Mucosa of stomach (tissue), 1 donor: Measurements from ENCODE around the gene RPS6KC1.
"Not testable (repeated sequence)": the region's sequence is repeated elsewhere in the genome, so short reads cannot be mapped to it uniquely, and the experiment has no call there.

Experiments used
- H3K27me3 ChIP-seq: one replicate; pipeline ENCODE4 v1.7.0; 2013; ENCODE audit warnings: mild to moderate bottlenecking, low read length; ENCODE audit not compliant: control insufficient read depth, insufficient read depth
- H3K36me3 ChIP-seq: one replicate; pipeline ENCODE4 v1.7.0; 2013; ENCODE audit warnings: low read length; ENCODE audit not compliant: control insufficient read depth, insufficient read depth
- H3K4me1 ChIP-seq: one replicate; pipeline ENCODE4 v1.7.0; 2013; ENCODE audit warnings: mild to moderate bottlenecking, low read length; ENCODE audit not compliant: control insufficient read depth, insufficient read depth
- H3K4me3 ChIP-seq: one replicate; pipeline ENCODE4 v1.7.0; 2013; ENCODE audit warnings: low read length
- H3K9ac ChIP-seq: one replicate; pipeline ENCODE4 v1.7.0; 2013; ENCODE audit warnings: mild to moderate bottlenecking, low read length, moderate library complexity
- H3K9me3 ChIP-seq: one replicate; pipeline ENCODE4 v1.7.0; 2013; ENCODE audit warnings: mild to moderate bottlenecking, low read length, moderate library complexity; ENCODE audit not compliant: control insufficient read depth
- donor health status: Pancreatic carcinoma.

The RPS6KC1 gene

GRCh38 chr1:213211201-213211600 lies 160.2 kb downstream of the RPS6KC1 start:
- H3K9ac ChIP-seq, result no peak overlapping the region
- H3K36me3 ChIP-seq, result no peaks in the 10 kb centered on the region
- H3K27me3 ChIP-seq, result no peaks in the 10 kb centered on the region
- no peaks in the 10 kb centered on the region for H3K4me1 ChIP-seq
- H3K4me3 ChIP-seq, result no peak overlapping the region
- no peaks in the 10 kb centered on the region for H3K9me3 ChIP-seq

- not testable (repeated sequence) for H3K9ac ChIP-seq, H3K27me3 ChIP-seq, H3K36me3 ChIP-seq, H3K4me3 ChIP-seq, H3K9me3 ChIP-seq, H3K4me1 ChIP-seq
Observed at GRCh38 chr1:213219076-213219475, 168.0 kb downstream of the RPS6KC1 start.

GRCh38 chr1:213221209-213221608 lies 170.2 kb downstream of the RPS6KC1 start:
- Histone ChIP-seq H3K9me3 (no peaks in the 10 kb centered on the region), H3K9ac (no peak overlapping the region), H3K36me3 (no peaks in the 10 kb centered on the region), H3K4me1 (no peaks in the 10 kb centered on the region), H3K27me3 (no peaks in the 10 kb centered on the region), H3K4me3 (no peak overlapping the region)

GRCh38 chr1:213227458-213227857 lies 176.4 kb downstream of the RPS6KC1 start:
- Histone ChIP-seq H3K9me3 (no peaks in the 10 kb centered on the region), H3K27me3 (no peaks in the 10 kb centered on the region), H3K9ac (no peak overlapping the region), H3K4me3 (no peak overlapping the region), H3K4me1 (no peaks in the 10 kb centered on the region), H3K36me3 (no peaks in the 10 kb centered on the region)

- Histone ChIP-seq H3K27me3 (no peaks in the 10 kb centered on the region), H3K9ac (no peak overlapping the region), H3K36me3 (no peaks in the 10 kb centered on the region), H3K4me1 (no peaks in the 10 kb centered on the region), H3K9me3 (no peaks in the 10 kb centered on the region), H3K4me3 (no peak overlapping the region)
Observed at GRCh38 chr1:213231795-213232231, 180.8 kb downstream of the RPS6KC1 start.

GRCh38 chr1:213242883-213243282 lies 191.8 kb downstream of the RPS6KC1 start:
- no peaks in the 10 kb centered on the region for H3K27me3 ChIP-seq
- H3K4me1 ChIP-seq, result no peaks in the 10 kb centered on the region
- no peaks in the 10 kb centered on the region for H3K36me3 ChIP-seq
- no peak overlapping the region for H3K4me3 ChIP-seq
- H3K9ac ChIP-seq, result no peak overlapping the region
- H3K9me3 ChIP-seq, result no peaks in the 10 kb centered on the region

GRCh38 chr1:213244664-213245091 lies 193.6 kb downstream of the RPS6KC1 start:
- H3K36me3 ChIP-seq, result no peaks in the 10 kb centered on the region
- H3K4me1 ChIP-seq, result no peaks in the 10 kb centered on the region
- no peak overlapping the region for H3K4me3 ChIP-seq
- H3K9ac ChIP-seq, result no peak overlapping the region
- no peaks in the 10 kb centered on the region for H3K27me3 ChIP-seq
- no peaks in the 10 kb centered on the region for H3K9me3 ChIP-seq

GRCh38 chr1:213245260-213245910 lies 194.3 kb downstream of the RPS6KC1 start:
- Histone ChIP-seq H3K4me3 (no peak overlapping the region), H3K27me3 (no peaks in the 10 kb centered on the region), H3K9ac (no peak overlapping the region)

GRCh38 chr1:213247038-213247437 lies 196.0 kb downstream of the RPS6KC1 start:
- H3K9me3 ChIP-seq, result no peaks in the 10 kb centered on the region
- H3K4me1 ChIP-seq, result no peaks in the 10 kb centered on the region
- no peak overlapping the region for H3K4me3 ChIP-seq
- H3K27me3 ChIP-seq, result no peaks in the 10 kb centered on the region
- no peak overlapping the region for H3K9ac ChIP-seq
- no peaks in the 10 kb centered on the region for H3K36me3 ChIP-seq

More at GRCh38 chr1:213245260-213245910, 194.3 kb downstream of the RPS6KC1 start:
- no peaks in the 10 kb centered on the region for H3K4me1 ChIP-seq
- H3K9me3 ChIP-seq, result no peaks in the 10 kb centered on the region
- H3K36me3 ChIP-seq, result no peaks in the 10 kb centered on the region

GRCh38 chr1:213249395-213249794 lies 198.4 kb downstream of the RPS6KC1 start:
- no peaks in the 10 kb centered on the region for H3K27me3 ChIP-seq
- H3K4me1 ChIP-seq, result no peaks in the 10 kb centered on the region
- no peaks in the 10 kb centered on the region for H3K9me3 ChIP-seq
- H3K9ac ChIP-seq, result no peak overlapping the region
- H3K4me3 ChIP-seq, result no peak overlapping the region
- H3K36me3 ChIP-seq, result no peaks in the 10 kb centered on the region

GRCh38 chr1:213250041-213250440 lies 199.0 kb downstream of the RPS6KC1 start:
- Histone ChIP-seq H3K36me3 (no peaks in the 10 kb centered on the region), H3K9ac (no peak overlapping the region), H3K4me1 (no peaks in the 10 kb centered on the region), H3K9me3 (no peaks in the 10 kb centered on the region), H3K27me3 (no peaks in the 10 kb centered on the region), H3K4me3 (no peak overlapping the region)

GRCh38 chr1:213250446-213250845 lies 199.4 kb downstream of the RPS6KC1 start:
- no peak overlapping the region for H3K9ac ChIP-seq
- H3K9me3 ChIP-seq, result no peaks in the 10 kb centered on the region
- no peak overlapping the region for H3K4me3 ChIP-seq
- no peaks in the 10 kb centered on the region for H3K36me3 ChIP-seq
- no peaks in the 10 kb centered on the region for H3K4me1 ChIP-seq
- H3K27me3 ChIP-seq, result no peaks in the 10 kb centered on the region

GRCh38 chr1:213251972-213252371 lies 200.9 kb downstream of the RPS6KC1 start:
- H3K36me3 ChIP-seq, result no peaks in the 10 kb centered on the region
- no peaks in the 10 kb centered on the region for H3K9me3 ChIP-seq
- H3K9ac ChIP-seq, result no peak overlapping the region

More at GRCh38 chr1:213251972-213252371, 200.9 kb downstream of the RPS6KC1 start:
- no peak overlapping the region for H3K4me3 ChIP-seq
- no peaks in the 10 kb centered on the region for H3K27me3 ChIP-seq
- H3K4me1 ChIP-seq, result no peaks in the 10 kb centered on the region
